SU-DHL-6 (cell line): ENCODE measurements around the gene CNTFR.

Experiments used
- CTCF ChIP-seq: fragments of 200-600 bp; sonication (generic); IDR thresholded peaks from one replicate; pipeline ENCODE4 v1.5.1; 2017; ENCODE audit warnings: antibody characterized with exemption, mild to moderate bottlenecking, low read length, moderate library complexity; ENCODE audit not compliant: insufficient read depth, poor library complexity, severe bottlenecking
- EZH2phosphoT487 ChIP-seq: fragments of 200-600 bp; sonication (generic), shearing (Covaris generic); conservative IDR thresholded peaks from 2 replicates; pipeline ENCODE4 v1.6.1; 2018; ENCODE audit warnings: mild to moderate bottlenecking, antibody characterized with exemption, low read length, moderate library complexity, mixed read lengths

- TF ChIP-seq CTCF (no peak), EZH2phosphoT487 (no peak)
Measured at GRCh38 chr9:34574571-34574970, 15.0 kb downstream of the CNTFR start.
